Neuronal stem cell (in vitro differentiated cells): ENCODE results near the gene SFT2D3. TPM values are rescaled to one million over a fixed set of nuclear protein-coding genes. Genes with fewer than 3 reads are reported as not detected.

ENCODE experiments used
- DNase-seq: peaks from one replicate; pipeline ENCODE4 v3.0.0-alpha.2; 2013; ENCODE audit warnings: low spot score
- H2AFZ ChIP-seq: one replicate; pipeline ENCODE4 v1.6.1; 2013; ENCODE audit warnings: mild to moderate bottlenecking, low read length, inconsistent platforms
- H2AK5ac ChIP-seq: 2 replicates; pipeline ENCODE4 v1.6.1; 2013; ENCODE audit warnings: low read depth, mild to moderate bottlenecking, inconsistent platforms, low read length, moderate library complexity, mixed read lengths
- H2BK120ac ChIP-seq: 2 replicates; pipeline ENCODE4 v1.6.1; 2013; ENCODE audit warnings: low read depth, mild to moderate bottlenecking, inconsistent platforms, low read length, moderate library complexity, mixed read lengths
- H2BK12ac ChIP-seq: one replicate; pipeline ENCODE4 v1.6.1; 2013; ENCODE audit warnings: low read length, inconsistent platforms
- H2BK15ac ChIP-seq: 2 replicates; pipeline ENCODE4 v1.6.1; 2013; ENCODE audit warnings: mild to moderate bottlenecking, low read length, inconsistent platforms, mixed read lengths
- H2BK5ac ChIP-seq: one replicate; pipeline ENCODE4 v1.6.1; 2013; ENCODE audit warnings: inconsistent platforms, mild to moderate bottlenecking, low read length, moderate library complexity
- H3K14ac ChIP-seq: one replicate; pipeline ENCODE4 v1.6.1; 2013; ENCODE audit warnings: low read length, inconsistent platforms
- H3K18ac ChIP-seq: 2 replicates; pipeline ENCODE4 v1.6.1; 2013; ENCODE audit warnings: low read length, inconsistent platforms
- H3K23ac ChIP-seq: 2 replicates; pipeline ENCODE4 v1.6.1; 2013; ENCODE audit warnings: low read depth, mild to moderate bottlenecking, mixed read lengths, low read length, inconsistent platforms; ENCODE audit not compliant: poor library complexity
- H3K27ac ChIP-seq: replicated peaks from 3 replicates; pipeline ENCODE4 v1.5.1; 2013; ENCODE audit warnings: low read length, inconsistent platforms
- H3K27me3 ChIP-seq, 3 experiments: 2 replicates each; pipeline ENCODE4 v1.6.1; 2013; ENCODE audit warnings: low read length in 3 of 3, mild to moderate bottlenecking in 2 of 3, inconsistent platforms in 1 of 3, low read depth in 1 of 3, mixed read lengths in 1 of 3, moderate library complexity in 1 of 3; ENCODE audit not compliant: control insufficient read depth in 3 of 3, insufficient read depth in 3 of 3
- H3K36me3 ChIP-seq, 2 donors: replicated peaks in 1 of 2; 2 replicates each; pipeline ENCODE4 v1.6.1; 2013; ENCODE audit warnings: low read length in 2 of 2; ENCODE audit not compliant: control insufficient read depth in 2 of 2, insufficient read depth in 2 of 2
- H3K4ac ChIP-seq: 2 replicates; pipeline ENCODE4 v1.6.1; 2013; ENCODE audit warnings: inconsistent platforms, mild to moderate bottlenecking, low read length, moderate library complexity
- H3K4me1 ChIP-seq, 2 donors: 1 replicate in 1 of 2; 2 replicates in 1 of 2; pipeline ENCODE4 v1.6.1; 2013; ENCODE audit warnings: low read length in 2 of 2, low read depth in 1 of 2; ENCODE audit not compliant: control insufficient read depth in 2 of 2, insufficient read depth in 1 of 2
- H3K4me2 ChIP-seq: one replicate; pipeline ENCODE4 v1.6.1; 2013; ENCODE audit warnings: mild to moderate bottlenecking, low read length, inconsistent platforms; ENCODE audit not compliant: insufficient read depth, poor library complexity, severe bottlenecking
- H3K4me3 ChIP-seq, 2 donors: 2 replicates each; pipeline ENCODE4 v1.5.1; 2013; ENCODE audit warnings: low read length in 2 of 2, mild to moderate bottlenecking in 2 of 2, inconsistent platforms in 1 of 2, moderate library complexity in 1 of 2
- H3K79me1 ChIP-seq: one replicate; pipeline ENCODE4 v1.6.1; 2013; ENCODE audit warnings: low read depth, mild to moderate bottlenecking, inconsistent platforms, low read length, moderate library complexity
- H3K9ac ChIP-seq: one replicate; pipeline ENCODE4 v1.6.1; 2013; ENCODE audit warnings: mild to moderate bottlenecking, low read depth, low read length, inconsistent platforms; ENCODE audit not compliant: poor library complexity
- H3K9me3 ChIP-seq, 2 donors: replicated peaks in 1 of 2; 2 replicates each; pipeline versions ENCODE3 to v1.6.1; 2013; ENCODE audit warnings: low read length in 2 of 2, mild to moderate bottlenecking in 2 of 2, inconsistent platforms in 1 of 2, low read depth in 1 of 2, mixed read lengths in 1 of 2, moderate library complexity in 1 of 2; ENCODE audit not compliant: control insufficient read depth in 2 of 2, insufficient read depth in 1 of 2
- H4K8ac ChIP-seq: one replicate; pipeline ENCODE4 v1.6.1; 2013; ENCODE audit warnings: low read depth, mild to moderate bottlenecking, inconsistent platforms, low read length, moderate library complexity
- H4K91ac ChIP-seq: one replicate; pipeline ENCODE4 v1.6.1; 2013; ENCODE audit warnings: low read length, low read depth, mild to moderate bottlenecking, inconsistent platforms; ENCODE audit not compliant: poor library complexity
- WGBS, 2 donors: extraction: QIAGEN DNeasy Blood & Tissue Kit; methylation state at CpG; one replicate each; pipeline ENCODE4 v1.1.7; 2013; ENCODE audit warnings: missing lambda C conversion rate in 2 of 2, mixed read lengths in 1 of 2; ENCODE audit not compliant: insufficient read length in 2 of 2, insufficient replicate concordance in 1 of 2; ENCODE audit errors: extremely low coverage in 2 of 2; 5-methylcytosine and 5-hydroxymethylcytosine counted together
- polyA plus RNA-seq, 2 experiments: library from polyadenylated mRNA; stranded (reverse); fragments of 200-250 nt; gene quantifications; one replicate each; pipeline ENCODE4 v1.2.3, GENCODE V29; 2013

SFT2D3 gene, protein sequence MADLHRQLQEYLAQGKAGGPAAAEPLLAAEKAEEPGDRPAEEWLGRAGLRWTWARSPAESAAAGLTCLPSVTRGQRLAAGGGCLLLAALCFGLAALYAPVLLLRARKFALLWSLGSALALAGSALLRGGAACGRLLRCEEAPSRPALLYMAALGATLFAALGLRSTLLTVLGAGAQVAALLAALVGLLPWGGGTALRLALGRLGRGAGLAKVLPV
- 20.6 TPM for polyA plus RNA-seq (2013, experiment 1 of 2)
- polyA plus RNA-seq (2013, experiment 2 of 2): 22.3 TPM

- H3K14ac ChIP-seq: peak within 1 kb of the TSS; percentile 91
- peak within 1 kb of the TSS; percentile 64 to 92 for H3K4me3 ChIP-seq
- peak within 1 kb of the TSS; percentile 72 for H2BK5ac ChIP-seq
- no peak within 1 kb of the TSS for H3K4ac ChIP-seq
- H3K9me3 ChIP-seq: peaks cover 0 to 14% of the 10 kb centered on the region in 2 donors
- peak within 1 kb of the TSS; percentile 73 for H2AK5ac ChIP-seq
- DNase-seq: peak; percentile 82
- H2BK120ac ChIP-seq: peak within 1 kb of the TSS; percentile 35
- H3K79me1 ChIP-seq: peaks cover 3% of the 10 kb centered on the region
- H3K27me3 ChIP-seq: no peaks in the 10 kb centered on the region
- H4K8ac ChIP-seq: no peak within 1 kb of the TSS
- peak within 1 kb of the TSS; percentile 94 for H3K4me2 ChIP-seq
- peak within 1 kb of the TSS; percentile 89 for H2AFZ ChIP-seq
- H3K36me3 ChIP-seq: peaks cover 4 to 41% of the 10 kb centered on the region in 2 donors
- H2BK12ac ChIP-seq: peak within 1 kb of the TSS; percentile 36
- peaks cover 9 to 12% of the 10 kb centered on the region in 2 donors for H3K4me1 ChIP-seq
- H3K9ac ChIP-seq: peak within 1 kb of the TSS; percentile 96
- peak within 1 kb of the TSS; percentile 98 for H3K23ac ChIP-seq
- peak within 1 kb of the TSS; percentile 97 for H3K18ac ChIP-seq
- WGBS, 2 donors: no CpG with 5 or more reads among the region's 44 CpGs
- H3K27ac ChIP-seq: peak within 1 kb of the TSS; percentile 90
- peak within 1 kb of the TSS; percentile 62 for H2BK15ac ChIP-seq
- peak within 1 kb of the TSS; percentile 93 for H4K91ac ChIP-seq
Observed at GRCh38 chr2:127701193-127701650, at the start of gene SFT2D3. TSS of gene SFT2D3 (plus strand) at chr2:127701497. CDS start at chr2:127701529, 32 bp downstream.

DNA sequence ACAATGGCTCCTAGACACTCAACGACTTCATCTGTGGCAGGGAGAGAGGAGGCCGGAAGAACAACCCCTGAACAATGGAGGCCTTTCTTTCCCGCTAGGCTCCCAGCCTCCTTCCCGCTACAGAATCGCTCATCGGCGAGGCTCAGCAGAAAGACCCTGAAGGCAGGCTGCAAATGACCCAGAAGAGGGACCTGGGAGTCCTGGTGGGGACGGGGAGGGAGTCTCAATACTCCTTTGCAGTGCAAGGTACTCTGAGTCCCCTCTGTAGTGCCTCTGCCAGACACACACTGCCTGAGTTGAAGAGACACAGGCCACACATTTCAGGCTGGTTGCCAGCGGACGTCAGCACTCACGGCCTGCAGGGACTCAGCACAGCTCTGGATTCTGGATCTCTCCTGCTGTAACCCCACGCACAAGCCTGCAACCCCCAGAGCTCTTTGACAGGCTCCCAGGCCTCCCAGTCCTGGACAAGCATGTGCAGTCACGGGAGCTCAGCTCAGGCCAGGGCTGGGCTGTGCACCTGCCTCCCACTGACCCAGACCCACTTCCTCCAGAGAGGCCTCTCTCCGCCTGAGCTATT lies 49.2 kb upstream of the SFT2D3 start:
- Histone ChIP-seq H2BK5ac (no peak overlapping the region), H3K4ac (no peak overlapping the region), H4K8ac (no peak overlapping the region), H2BK15ac (peak overlapping the region; percentile 69), H3K23ac (no peak overlapping the region), H3K9ac (no peak overlapping the region), H3K14ac (peak overlapping the region; percentile 31), H4K91ac (no peak overlapping the region), H3K4me3 (no peak overlapping the region), H2BK120ac (no peak overlapping the region), H2BK12ac (no peak overlapping the region), H3K18ac (peak overlapping the region; percentile 89), H2AK5ac (no peak overlapping the region), H3K79me1 (no peaks in the 10 kb centered on the region), H2AFZ (peak overlapping the region; percentile 81), H3K36me3 (no peaks in the 10 kb centered on the region), H3K4me1 (peaks cover 3 to 13% of the 10 kb centered on the region in 2 donors), H3K27me3 (peaks cover 0 to 12% (median 2%) of the 10 kb centered on the region in 3 experiments), H3K27ac (no peak overlapping the region), H3K4me2 (no peak overlapping the region), H3K9me3 (peaks cover 0 to 2% of the 10 kb centered on the region in 2 donors)
- no peak for DNase-seq
- no CpG with 5 or more reads among the region's 14 CpGs for WGBS, 2 donors

GRCh38 chr2:127652786-127653357 lies 48.4 kb upstream of the SFT2D3 start:
- no peak overlapping the region for H3K27ac ChIP-seq
- no peak overlapping the region for H3K4me3 ChIP-seq
- DNase-seq: no peak
- peak overlapping the region; percentile 41 for H2BK5ac ChIP-seq
- H3K79me1 ChIP-seq: no peaks in the 10 kb centered on the region
- H2BK12ac ChIP-seq: peak overlapping the region; percentile 91
- peaks cover 3 to 13% of the 10 kb centered on the region in 2 donors for H3K4me1 ChIP-seq
- no peaks in the 10 kb centered on the region for H3K36me3 ChIP-seq
- H3K9me3 ChIP-seq: peaks cover 0 to 2% of the 10 kb centered on the region in 2 donors
- no CpG with 5 or more reads among the region's 25 CpGs for WGBS, 2 donors
- no peak overlapping the region for H3K4me2 ChIP-seq
- peaks cover 0 to 12% (median 2%) of the 10 kb centered on the region in 3 experiments for H3K27me3 ChIP-seq
- H3K4ac ChIP-seq: no peak overlapping the region
- no peak overlapping the region for H3K9ac ChIP-seq
- no peak overlapping the region for H3K23ac ChIP-seq
- peak overlapping the region; percentile 99 for H2BK15ac ChIP-seq
- H4K8ac ChIP-seq: peak overlapping the region; percentile 45
- H2BK120ac ChIP-seq: peak overlapping the region; percentile 88
- H2AFZ ChIP-seq: peak overlapping the region; percentile 81
- peak overlapping the region; percentile 34 for H4K91ac ChIP-seq
- peak overlapping the region; percentile 83 for H3K18ac ChIP-seq
- no peak overlapping the region for H3K14ac ChIP-seq
- peak overlapping the region; percentile 86 for H2AK5ac ChIP-seq
